ENCODE measurements around the gene NFKB2. TPM values are rescaled to one million over a fixed set of nuclear protein-coding genes. Genes with fewer than 3 reads are reported as not detected.

NFKB2 gene
- total RNA-seq, 2 donors from 2014 or later = 28.7 to 45.2 TPM

DNA sequence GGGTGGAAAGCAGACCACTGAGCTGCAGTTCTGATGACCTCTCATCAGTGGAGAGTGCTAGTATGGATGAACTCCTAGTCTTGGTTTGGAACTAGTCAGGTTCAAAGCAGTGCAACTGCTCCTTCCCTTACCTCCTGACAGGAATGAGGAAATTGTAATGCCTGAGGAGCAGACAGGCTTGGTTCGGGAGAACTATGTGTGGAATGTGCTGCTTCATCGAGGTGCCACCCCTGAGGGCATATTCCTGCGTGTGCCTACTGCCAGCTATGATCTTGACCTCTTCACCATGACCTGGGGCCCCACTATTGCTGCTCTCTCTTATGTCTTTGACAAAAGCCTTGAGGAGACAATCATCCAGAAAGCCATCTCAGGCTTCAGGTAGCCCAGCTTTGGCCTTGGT is 27.4 kb upstream of the NFKB2 start:
- WGBS, 2 experiments (ENCODE audit: insufficient coverage in 1 of 2, insufficient read length in 1 of 2) = 90 to 91% methylated on average over 3 of the region's 3 CpGs
- H3K36me3 Mint-ChIP-seq (ENCODE audit: low read depth) = peaks cover 85% of the 10 kb centered on the region
- H3K9ac ChIP-seq (ENCODE audit: extremely low read depth, low read length, poor library complexity, severe bottlenecking) = no peak overlapping the region
- H3K4me1 ChIP-seq (ENCODE audit: control insufficient read depth, insufficient read depth, low read length) = no peaks in the 10 kb centered on the region
- TF ChIP-seq, protein P1, sequence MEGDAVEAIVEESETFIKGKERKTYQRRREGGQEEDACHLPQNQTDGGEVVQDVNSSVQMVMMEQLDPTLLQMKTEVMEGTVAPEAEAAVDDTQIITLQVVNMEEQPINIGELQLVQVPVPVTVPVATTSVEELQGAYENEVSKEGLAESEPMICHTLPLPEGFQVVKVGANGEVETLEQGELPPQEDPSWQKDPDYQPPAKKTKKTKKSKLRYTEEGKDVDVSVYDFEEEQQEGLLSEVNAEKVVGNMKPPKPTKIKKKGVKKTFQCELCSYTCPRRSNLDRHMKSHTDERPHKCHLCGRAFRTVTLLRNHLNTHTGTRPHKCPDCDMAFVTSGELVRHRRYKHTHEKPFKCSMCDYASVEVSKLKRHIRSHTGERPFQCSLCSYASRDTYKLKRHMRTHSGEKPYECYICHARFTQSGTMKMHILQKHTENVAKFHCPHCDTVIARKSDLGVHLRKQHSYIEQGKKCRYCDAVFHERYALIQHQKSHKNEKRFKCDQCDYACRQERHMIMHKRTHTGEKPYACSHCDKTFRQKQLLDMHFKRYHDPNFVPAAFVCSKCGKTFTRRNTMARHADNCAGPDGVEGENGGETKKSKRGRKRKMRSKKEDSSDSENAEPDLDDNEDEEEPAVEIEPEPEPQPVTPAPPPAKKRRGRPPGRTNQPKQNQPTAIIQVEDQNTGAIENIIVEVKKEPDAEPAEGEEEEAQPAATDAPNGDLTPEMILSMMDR (conservative IDR thresholded peaks at IDR 0.05) = no peak
- H3K36me3 ChIP-seq (ENCODE audit: control insufficient read depth, insufficient read depth, low read length) = peaks cover 90% of the 10 kb centered on the region
- no peaks in the 10 kb centered on the region for H3K27me3 Mint-ChIP-seq (ENCODE audit: insufficient read depth)
- no peak overlapping the region for H3K27ac ChIP-seq (ENCODE audit: low read depth, low read length)
- no peaks in the 10 kb centered on the region for H3K9me3 Mint-ChIP-seq
- H3K9me3 ChIP-seq (ENCODE audit: control insufficient read depth, low read length) = no peaks in the 10 kb centered on the region
- H3K4me3 ChIP-seq (ENCODE audit: low read length) = no peak overlapping the region
- H3K4me3 Mint-ChIP-seq = no peak overlapping the region
- DNase-seq = no peak
- H3K27ac Mint-ChIP-seq = no peak overlapping the region
- no peaks in the 10 kb centered on the region for H3K4me1 Mint-ChIP-seq
- no peaks in the 10 kb centered on the region for H3K27me3 ChIP-seq (ENCODE audit: control insufficient read depth, insufficient read depth, low read length, poor library complexity, severe bottlenecking)

DNA sequence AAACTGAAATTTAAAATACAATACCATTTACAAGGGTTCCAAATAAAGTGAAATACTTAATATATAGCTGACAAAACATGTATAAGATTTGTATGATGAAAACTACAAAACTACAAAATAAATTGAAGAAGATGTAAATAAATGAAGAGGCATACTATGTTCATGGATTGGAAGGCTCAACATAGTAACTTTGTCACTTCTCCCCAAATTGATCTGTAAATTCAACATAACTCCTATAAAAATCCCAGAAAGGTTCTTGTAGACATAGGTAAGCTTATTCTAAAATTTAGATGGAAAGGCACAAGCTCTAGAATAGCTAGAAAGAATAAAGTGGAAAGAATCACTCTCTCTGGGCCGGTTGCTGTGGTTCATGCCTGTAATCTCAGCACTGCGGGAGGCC is 24.2 kb upstream of the NFKB2 start:
- Mint-ChIP-seq H3K27ac (no peak overlapping the region), H3K9me3 (no peaks in the 10 kb centered on the region), H3K27me3 (ENCODE audit: insufficient read depth) (no peaks in the 10 kb centered on the region), H3K36me3 (ENCODE audit: low read depth) (peaks cover 73% of the 10 kb centered on the region), H3K4me3 (no peak overlapping the region), H3K4me1 (no peaks in the 10 kb centered on the region)
- H3K9me3 ChIP-seq (ENCODE audit: control insufficient read depth, low read length) = no peaks in the 10 kb centered on the region
- H3K36me3 ChIP-seq (ENCODE audit: control insufficient read depth, insufficient read depth, low read length) = peaks cover 82% of the 10 kb centered on the region
- H3K27me3 ChIP-seq (ENCODE audit: control insufficient read depth, insufficient read depth, low read length, poor library complexity, severe bottlenecking) = no peaks in the 10 kb centered on the region
- no peak for DNase-seq
- 91 to 100% methylated on average over 2 of the region's 2 CpGs for WGBS, 2 experiments (ENCODE audit: insufficient coverage in 1 of 2, insufficient read length in 1 of 2)
- H3K4me3 ChIP-seq (ENCODE audit: low read length) = no peak overlapping the region
- no peak overlapping the region for H3K9ac ChIP-seq (ENCODE audit: extremely low read depth, low read length, poor library complexity, severe bottlenecking)
- H3K27ac ChIP-seq (ENCODE audit: low read depth, low read length) = no peak overlapping the region
- no peaks in the 10 kb centered on the region for H3K4me1 ChIP-seq (ENCODE audit: control insufficient read depth, insufficient read depth, low read length)
- TF ChIP-seq, protein P1 (conservative IDR thresholded peaks at IDR 0.05) = no peak

DNA sequence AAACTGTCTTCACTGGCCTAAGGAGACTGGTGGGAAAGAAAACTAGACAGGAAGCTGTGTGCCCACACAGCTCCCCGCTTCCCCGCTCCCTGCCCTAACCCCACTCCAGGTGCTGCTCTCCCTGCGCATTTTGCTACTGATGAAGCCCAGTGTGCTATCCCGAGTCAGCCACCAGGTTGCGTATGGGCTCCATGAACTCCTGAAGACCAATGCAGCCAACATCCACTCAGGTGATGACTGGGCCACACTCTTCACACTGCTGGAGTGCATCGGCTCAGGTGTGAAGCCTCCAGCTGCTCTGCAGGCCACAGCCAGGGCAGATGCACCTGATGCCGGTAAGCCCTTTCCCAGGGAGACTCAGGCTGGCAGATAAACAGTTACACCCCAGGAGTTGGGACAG is 20.3 kb upstream of the NFKB2 start:
- peak; percentile 77 for DNase-seq
- no peaks in the 10 kb centered on the region for H3K9me3 Mint-ChIP-seq
- WGBS, 2 experiments (ENCODE audit: insufficient coverage in 1 of 2, insufficient read length in 1 of 2) = 92 to 94% methylated on average over 7 of the region's 7 CpGs
- Histone ChIP-seq H3K9ac (ENCODE audit: extremely low read depth, low read length, poor library complexity, severe bottlenecking) (no peak overlapping the region), H3K4me3 (ENCODE audit: low read length) (no peak overlapping the region), H3K27me3 (ENCODE audit: control insufficient read depth, insufficient read depth, low read length, poor library complexity, severe bottlenecking) (no peaks in the 10 kb centered on the region), H3K27ac (ENCODE audit: low read depth, low read length) (no peak overlapping the region), H3K36me3 (ENCODE audit: control insufficient read depth, insufficient read depth, low read length) (peaks cover 68% of the 10 kb centered on the region), H3K9me3 (ENCODE audit: control insufficient read depth, low read length) (no peaks in the 10 kb centered on the region), H3K4me1 (ENCODE audit: control insufficient read depth, insufficient read depth, low read length) (no peaks in the 10 kb centered on the region)
- H3K27ac Mint-ChIP-seq = no peak overlapping the region
- no peaks in the 10 kb centered on the region for H3K27me3 Mint-ChIP-seq (ENCODE audit: insufficient read depth)
- TF ChIP-seq, protein P1 (conservative IDR thresholded peaks at IDR 0.05) = peak; percentile 64
- no peaks in the 10 kb centered on the region for H3K4me1 Mint-ChIP-seq
- H3K4me3 Mint-ChIP-seq = no peak overlapping the region
- H3K36me3 Mint-ChIP-seq (ENCODE audit: low read depth) = peaks cover 60% of the 10 kb centered on the region
